NB4 (cell line): Measurements from ENCODE around the gene PPARA.
A peak's percentile ranks its signal among the peaks of the same experiment; 100 is the strongest.

Experiments
- DNase-seq: peaks from one replicate; pipeline ENCODE4 v3.0.0; 2010; ENCODE audit warnings: low read depth
- H3K4me3 ChIP-seq: one replicate; pipeline ENCODE4 v1.5.1; 2011; ENCODE audit warnings: mild to moderate bottlenecking, low read depth, low read length, moderate library complexity
- MYC ChIP-seq: IDR thresholded peaks from 2 replicates; pipeline ENCODE4 v1.6.1; 2011; ENCODE audit warnings: low read depth, low read length
- POLR2A ChIP-seq: IDR thresholded peaks from 2 replicates; pipeline ENCODE4 v1.6.1; 2011; ENCODE audit warnings: mild to moderate bottlenecking; ENCODE audit not compliant: insufficient read length; ENCODE audit errors: extremely low read depth
- TF ChIP-seq, protein P1 (sequence below): IDR thresholded peaks from 2 replicates; pipeline ENCODE4 v1.6.1; 2011; ENCODE audit warnings: low read depth, low read length
- TF ChIP-seq, protein P2 (sequence below): IDR thresholded peaks from one replicate; pipeline ENCODE4 v1.5.1; 2012; ENCODE audit warnings: low read depth, low read length

Gene PPARA

DNA sequence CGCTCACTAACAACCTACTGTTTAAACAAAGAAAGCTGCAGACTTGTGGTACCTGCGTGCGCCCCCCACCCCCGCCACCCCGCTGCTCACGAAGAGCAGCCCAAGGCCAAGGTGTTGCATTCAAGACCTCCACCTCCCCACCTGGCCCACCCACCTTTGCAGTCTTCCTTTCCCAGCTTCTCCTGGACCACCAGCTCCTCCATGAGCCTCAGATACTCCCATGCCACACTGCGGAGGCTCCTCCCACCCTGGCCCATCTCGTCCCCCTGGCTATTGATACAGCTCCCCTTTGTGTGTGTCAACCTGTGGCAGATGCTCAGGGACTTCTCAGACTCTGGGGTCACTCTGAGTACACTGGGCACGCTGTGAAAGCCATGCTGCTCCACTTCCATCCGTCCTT is 95.9 kb downstream of the PPARA start:
- no peak for DNase-seq
- H3K4me3 ChIP-seq = no peak overlapping the region
- TF ChIP-seq MYC (no peak), POLR2A (no peak)
- TF ChIP-seq, protein P1, sequence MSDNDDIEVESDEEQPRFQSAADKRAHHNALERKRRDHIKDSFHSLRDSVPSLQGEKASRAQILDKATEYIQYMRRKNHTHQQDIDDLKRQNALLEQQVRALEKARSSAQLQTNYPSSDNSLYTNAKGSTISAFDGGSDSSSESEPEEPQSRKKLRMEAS = no peak
- TF ChIP-seq, protein P2, sequence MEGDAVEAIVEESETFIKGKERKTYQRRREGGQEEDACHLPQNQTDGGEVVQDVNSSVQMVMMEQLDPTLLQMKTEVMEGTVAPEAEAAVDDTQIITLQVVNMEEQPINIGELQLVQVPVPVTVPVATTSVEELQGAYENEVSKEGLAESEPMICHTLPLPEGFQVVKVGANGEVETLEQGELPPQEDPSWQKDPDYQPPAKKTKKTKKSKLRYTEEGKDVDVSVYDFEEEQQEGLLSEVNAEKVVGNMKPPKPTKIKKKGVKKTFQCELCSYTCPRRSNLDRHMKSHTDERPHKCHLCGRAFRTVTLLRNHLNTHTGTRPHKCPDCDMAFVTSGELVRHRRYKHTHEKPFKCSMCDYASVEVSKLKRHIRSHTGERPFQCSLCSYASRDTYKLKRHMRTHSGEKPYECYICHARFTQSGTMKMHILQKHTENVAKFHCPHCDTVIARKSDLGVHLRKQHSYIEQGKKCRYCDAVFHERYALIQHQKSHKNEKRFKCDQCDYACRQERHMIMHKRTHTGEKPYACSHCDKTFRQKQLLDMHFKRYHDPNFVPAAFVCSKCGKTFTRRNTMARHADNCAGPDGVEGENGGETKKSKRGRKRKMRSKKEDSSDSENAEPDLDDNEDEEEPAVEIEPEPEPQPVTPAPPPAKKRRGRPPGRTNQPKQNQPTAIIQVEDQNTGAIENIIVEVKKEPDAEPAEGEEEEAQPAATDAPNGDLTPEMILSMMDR = no peak

DNA sequence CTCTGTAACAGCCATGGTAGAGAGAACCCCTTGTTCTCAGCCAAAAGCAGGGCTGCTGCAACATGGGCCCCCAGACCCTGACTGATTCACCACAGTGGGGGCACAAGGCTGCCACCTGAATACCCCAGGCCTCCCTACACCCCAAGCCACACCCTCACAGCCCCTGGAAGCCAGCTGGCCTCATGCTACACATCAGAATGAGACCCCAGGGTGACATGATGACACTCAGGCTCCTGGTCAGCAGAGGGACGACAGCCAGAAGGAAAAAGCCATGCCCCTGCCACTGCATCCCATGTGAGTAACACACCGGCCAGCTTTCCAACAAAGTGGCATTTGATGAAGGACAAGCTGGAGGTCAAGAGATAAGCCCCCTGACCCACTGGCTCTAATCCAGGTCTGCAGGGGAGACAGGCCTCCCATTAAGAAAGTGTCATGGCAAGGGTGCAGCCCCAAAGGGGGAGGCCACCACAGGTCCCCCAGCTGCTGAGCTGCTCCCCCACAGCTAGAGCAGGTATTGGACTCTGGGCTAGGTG is 97.2 kb downstream of the PPARA start:
- no peak for TF ChIP-seq MYC
- TF ChIP-seq, protein P2 = no peak
- no peak for TF ChIP-seq POLR2A
- TF ChIP-seq, protein P1 = no peak
- no peak overlapping the region for H3K4me3 ChIP-seq
- no peak for DNase-seq

DNA sequence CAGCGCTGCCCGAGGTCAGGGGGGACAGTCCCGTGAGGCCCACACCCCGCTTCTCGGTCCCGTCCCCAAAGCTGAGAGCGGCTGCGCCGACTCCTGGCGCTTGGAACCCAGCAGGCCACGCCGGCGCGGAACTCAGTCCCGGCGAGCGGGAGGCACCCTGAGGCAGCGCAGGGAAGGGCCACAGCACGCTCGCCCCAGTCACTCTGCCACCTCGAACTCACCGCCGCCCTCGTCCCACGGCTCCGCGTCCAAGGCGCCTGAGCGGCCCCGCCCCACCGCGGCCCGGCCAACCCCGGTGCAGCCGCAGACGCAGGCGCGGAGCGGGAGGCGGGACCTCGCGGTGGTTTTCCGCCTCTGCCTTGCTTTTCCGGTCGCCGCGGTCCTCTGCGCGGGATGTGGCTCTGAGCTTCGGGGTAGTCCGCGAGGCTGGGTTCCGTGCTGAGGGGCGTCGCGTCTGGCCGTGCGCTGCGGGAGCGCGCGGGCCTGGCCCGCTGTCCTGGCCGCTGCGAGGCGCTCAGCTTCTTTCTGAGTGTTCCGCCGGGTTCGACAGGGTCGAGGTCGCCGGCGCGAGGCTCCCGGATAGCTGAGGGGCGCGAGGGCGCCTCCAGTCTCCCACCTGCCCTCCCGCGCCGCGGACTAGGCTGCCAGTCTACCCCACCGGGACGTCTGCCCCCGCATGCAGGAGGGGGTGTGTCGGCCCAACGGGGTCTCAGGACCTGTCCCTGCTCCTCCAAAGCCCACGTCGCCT is 99.9 kb downstream of the PPARA start, which contains the start of gene CDPF1:
CDPF1 (minus strand) TSS at position 259 of the 748 bp plus-strand sequence. CDS start 2,009 bp downstream, outside the sequence.
- H3K4me3 ChIP-seq = peak within 1 kb of the TSS; percentile 70
- TF ChIP-seq, protein P1 = peak; percentile 66
- TF ChIP-seq MYC = peak; percentile 42; the same call in 1 of the 2 replicates
- TF ChIP-seq POLR2A = peak; percentile 75
- TF ChIP-seq, protein P2 = no peak
- peak; percentile 96 for DNase-seq

DNA sequence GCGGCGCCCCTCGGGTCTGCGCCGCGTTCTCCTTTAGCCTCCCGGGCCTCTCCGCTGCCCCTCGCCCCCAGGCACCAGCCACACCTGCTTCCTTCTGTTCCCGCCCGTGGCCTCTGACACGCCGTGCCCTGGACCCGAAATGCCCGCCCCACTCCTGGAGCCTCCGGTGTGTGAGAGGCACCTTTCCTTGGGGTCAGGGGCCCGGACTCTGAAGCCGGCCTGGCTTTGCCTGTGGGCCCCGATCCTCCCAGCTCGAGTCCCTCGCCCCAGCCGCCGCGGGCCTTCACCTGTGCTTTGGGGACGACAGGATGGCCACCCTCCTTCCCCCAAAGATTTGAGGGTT is 100.4 kb downstream of the PPARA start:
- TF ChIP-seq MYC = no peak
- TF ChIP-seq, protein P1 = no peak
- no peak for TF ChIP-seq POLR2A
- TF ChIP-seq, protein P2 = no peak
- H3K4me3 ChIP-seq = peak overlapping the region; percentile 70
- no peak for DNase-seq

DNA sequence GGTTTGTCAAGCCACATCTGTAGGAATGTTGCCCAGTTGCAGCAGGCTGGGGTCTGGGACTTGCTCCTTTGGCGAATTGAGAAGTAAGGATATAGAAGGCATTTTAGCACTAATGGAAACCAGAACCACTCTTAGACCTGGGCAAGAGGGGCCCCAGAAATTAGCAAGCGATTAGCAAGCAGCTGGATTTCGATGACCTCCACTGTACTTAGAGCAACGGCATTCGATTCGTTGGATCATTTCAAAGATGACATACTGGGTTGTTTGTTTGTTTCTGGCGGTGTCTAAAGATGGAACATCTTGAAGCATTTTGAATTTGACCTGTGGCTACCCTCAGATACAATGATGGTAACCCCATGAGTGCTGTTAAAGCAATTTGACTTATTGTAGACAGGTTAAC is 100.9 kb downstream of the PPARA start:
- no peak for DNase-seq
- TF ChIP-seq MYC (no peak), POLR2A (no peak)
- TF ChIP-seq, protein P1 = no peak
- TF ChIP-seq, protein P2 = no peak
- peak overlapping the region; percentile 70 for H3K4me3 ChIP-seq
